GM23248 (cell line): ENCODE results near the gene LILRB2.

ENCODE experiments used
- EZH2 ChIP-seq: fragments of 200-600 bp; sonication (generic); IDR thresholded peaks from 2 replicates; pipeline ENCODE4 v1.6.1; 2018; ENCODE audit warnings: antibody characterized with exemption, mild to moderate bottlenecking; ENCODE audit not compliant: insufficient read depth, poor library complexity, severe bottlenecking
- EZH2phosphoT487 ChIP-seq: fragments of 200-600 bp; sonication (generic); IDR thresholded peaks from 2 replicates; pipeline ENCODE4 v1.6.1; 2018; ENCODE audit warnings: antibody characterized with exemption, moderate library complexity, mild to moderate bottlenecking, low read depth; ENCODE audit not compliant: insufficient read depth

- TF ChIP-seq EZH2, result no peak
- TF ChIP-seq EZH2phosphoT487, result no peak
Observed at GRCh38 chr19:54315956-54316355, 35.0 kb upstream of the LILRB2 start.
